Spleen (tissue), 7 donors: ENCODE results near the gene DDX41.

Experiments
- CTCF ChIP-seq, 11 experiments: fragments of 200-600 bp in 7 of 11; fragments of 450-650 bp in 4 of 11; sonication (generic) in 4 of 11; IDR thresholded peaks in 8 of 11; conservative IDR thresholded peaks in 3 of 11; 1 replicate in 7 of 11; 2 replicates in 4 of 11; pipeline versions ENCODE4 v1.4.0 to v1.8.0; 2016 to 2021; ENCODE audit warnings: antibody characterized with exemption in 11 of 11, inconsistent platforms in 4 of 11, mild to moderate bottlenecking in 1 of 11
- POLR2A ChIP-seq, 3 donors: fragments of 450-650 bp; IDR thresholded peaks; one replicate each; pipeline ENCODE4 v1.5.1; 2017; ENCODE audit warnings: antibody characterized with exemption in 3 of 3, mild to moderate bottlenecking in 1 of 3
- POLR2AphosphoS5 ChIP-seq, 3 donors: sonication (generic); formaldehyde crosslinking; IDR thresholded peaks; one replicate each; pipeline ENCODE4 v1.5.1; 2017; ENCODE audit warnings: antibody characterized with exemption in 3 of 3
- donor health status: DM: no; HTN: no; CAD: no; lungs with moderate emphysema.
- donor health status: DM: no; HTN: no; CAD: no.
- donor health status: DM: no; HTN: no; CAD: no.

- TF ChIP-seq POLR2A (IDR thresholded peaks at IDR 0.05) (no peak), CTCF (IDR thresholded peaks at IDR 0.05 in 8 of 11, conservative IDR thresholded peaks at IDR 0.05 in 3 of 11) (no peak), POLR2AphosphoS5 (IDR thresholded peaks at IDR 0.05) (no peak)
Observed at GRCh38 chr5:177547736-177548135, 31.0 kb upstream of the DDX41 start.
